Stimulated activated CD8-positive, alpha-beta memory T cell treated with anti-CD3 and anti-CD28 coated beads, Interleukin-4, amount 100 ng/mL, for 1 hour (primary cell): ENCODE results near the gene IL1RAPL2.
"Not testable (repeated sequence)": the region's sequence is repeated elsewhere in the genome, so short reads cannot be mapped to it uniquely, and the experiment has no call there.

Experiments
- DNase-seq, 2 donors: peaks; one replicate each; pipeline ENCODE4 v3.0.0-alpha.2; 2020; ENCODE audit warnings: low read depth in 2 of 2, low spot score in 1 of 2

Gene IL1RAPL2

DNA sequence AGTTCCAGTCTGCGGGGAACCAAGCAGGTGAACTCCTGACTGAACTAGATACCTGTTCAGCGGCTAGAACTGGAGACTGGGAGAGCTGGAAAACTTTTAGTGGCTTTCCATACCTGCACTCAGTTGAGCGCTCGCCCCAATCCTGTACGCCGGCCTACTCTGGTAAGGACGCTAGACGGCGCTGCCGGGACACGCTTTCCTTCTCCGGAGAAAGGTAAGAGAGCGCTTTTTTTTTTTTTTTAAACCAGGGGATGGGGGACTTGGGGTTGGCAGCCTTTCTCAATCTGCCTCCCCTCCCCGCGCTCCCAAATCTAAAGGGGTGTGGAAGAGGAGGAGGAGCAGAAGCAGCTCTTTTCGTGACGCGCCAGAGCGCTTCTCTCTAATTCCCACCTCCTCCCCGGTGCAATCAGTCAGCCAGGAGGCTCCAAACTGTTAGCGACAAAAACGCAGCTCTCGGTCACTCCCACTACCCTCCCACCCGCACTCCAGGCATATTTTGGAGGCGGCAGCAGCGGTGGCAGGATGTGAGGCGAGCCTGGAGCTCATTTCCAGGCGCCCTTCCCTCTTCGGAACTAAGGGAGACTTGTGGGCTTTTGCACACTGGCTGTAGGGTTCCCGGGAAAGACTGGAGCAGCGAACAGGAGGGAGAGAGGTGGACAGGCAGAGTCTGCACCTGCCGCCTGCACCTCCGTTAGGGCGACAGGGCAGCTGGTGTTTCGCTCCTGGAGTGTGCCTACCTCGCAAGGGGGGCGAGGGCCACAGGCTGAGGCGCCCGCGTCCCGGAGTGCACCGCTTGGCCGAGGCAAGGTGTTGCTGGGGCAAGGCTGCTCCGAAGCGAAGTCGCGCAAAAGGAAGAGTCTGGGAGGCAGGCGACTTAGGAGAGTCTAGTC lies at the start of gene IL1RAPL2:
IL1RAPL2 (plus strand) TSS at position 409 of the 890 bp plus-strand sequence.
- DNase-seq, result no peak

DNA sequence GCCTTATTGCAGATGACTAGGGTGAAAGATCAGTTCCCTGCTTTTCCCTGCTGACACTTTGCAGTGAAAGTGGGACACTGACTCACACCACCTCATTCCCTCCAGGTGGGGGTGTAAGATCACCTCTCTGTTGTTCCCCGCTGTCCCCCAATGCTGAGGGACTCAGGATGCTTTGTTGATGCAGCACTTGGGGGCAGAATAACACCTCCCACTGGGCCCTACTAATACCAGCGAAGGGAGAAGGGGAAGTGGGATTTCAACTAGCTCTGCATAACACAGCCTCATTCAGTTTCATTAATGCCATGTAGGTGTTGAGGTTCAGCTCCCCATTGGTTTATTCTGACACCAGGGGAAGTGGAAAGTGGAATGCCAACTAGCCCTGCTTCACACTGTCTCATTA lies 43.6 kb upstream of the IL1RAPL2 start:
- DNase-seq, result no peak

DNA sequence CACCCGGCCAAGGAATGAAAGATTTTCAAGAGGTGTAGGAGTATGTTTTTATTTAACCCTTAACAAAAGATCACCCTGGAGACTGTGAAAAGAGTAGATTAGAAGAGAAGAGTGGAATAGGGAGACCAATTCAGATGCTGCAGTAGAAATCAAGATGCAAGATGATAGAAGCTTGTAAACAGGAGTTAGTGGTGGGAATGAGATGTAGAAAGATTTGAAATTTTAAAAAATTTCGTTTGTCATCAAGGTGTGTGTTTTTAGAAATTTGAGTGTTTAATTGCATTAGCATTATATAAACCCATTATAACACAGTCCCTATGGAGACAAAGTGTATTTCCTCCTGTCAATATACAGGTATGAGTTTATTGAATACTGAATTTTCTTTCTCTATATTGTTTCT lies 42.1 kb upstream of the IL1RAPL2 start:
- DNase-seq, result no peak

DNA sequence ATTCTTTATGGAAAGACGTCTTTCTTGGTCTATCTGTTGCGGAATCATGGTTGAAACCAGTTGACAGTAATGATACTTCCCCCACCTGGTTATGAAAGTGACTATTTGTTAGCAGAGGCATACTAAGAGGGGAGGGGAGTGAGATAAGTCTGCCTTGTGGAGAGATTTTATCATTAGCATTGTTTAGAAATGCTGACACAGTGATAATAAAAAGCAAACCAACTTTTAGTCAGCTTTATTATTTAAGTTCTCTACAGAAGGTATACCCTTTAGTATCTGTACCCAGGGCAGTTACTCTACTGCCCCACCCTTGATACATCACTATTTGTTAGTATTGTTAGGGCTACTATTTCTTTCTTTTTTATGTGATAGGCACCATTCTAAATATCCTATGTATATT lies 26.9 kb upstream of the IL1RAPL2 start:
- DNase-seq, result no peak

DNA sequence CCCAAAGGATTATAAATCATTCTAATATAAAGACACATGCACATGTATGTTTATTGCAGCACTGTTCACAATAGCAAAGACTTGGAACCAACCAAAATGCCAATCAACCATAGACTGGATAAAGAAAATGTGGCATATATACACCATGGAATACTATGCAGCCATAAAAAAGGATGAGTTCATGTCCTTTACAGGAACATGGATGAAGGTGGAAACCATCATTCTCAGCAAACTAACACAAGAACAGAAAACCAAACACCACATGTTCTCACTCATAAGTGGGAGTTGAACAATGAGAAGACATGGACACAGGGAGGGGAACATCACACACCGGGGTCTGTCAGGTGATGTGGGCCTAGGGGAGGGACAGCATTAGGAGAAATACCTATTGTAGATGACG lies 23.6 kb upstream of the IL1RAPL2 start:
- not testable (repeated sequence) for DNase-seq

DNA sequence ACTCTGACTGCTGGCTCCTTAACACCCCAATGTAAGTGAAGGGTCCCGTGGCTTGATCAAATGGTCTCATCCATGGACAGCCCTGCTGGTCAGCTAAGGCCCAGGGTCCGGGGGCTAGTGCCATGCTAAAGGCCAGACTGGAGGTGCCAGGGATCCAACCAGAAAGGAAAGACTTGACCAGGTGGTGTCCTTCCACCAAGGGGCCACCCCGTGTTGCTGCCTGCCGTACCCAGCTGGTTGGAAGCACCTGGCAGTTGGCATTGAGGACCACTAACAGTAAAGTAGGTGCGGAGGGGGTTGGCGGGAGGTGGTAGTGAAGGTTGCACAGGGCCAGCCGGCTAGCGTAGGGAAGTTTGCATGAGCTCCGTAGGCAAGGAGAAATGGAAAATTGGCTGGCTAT lies 1.7 kb upstream of the IL1RAPL2 start:
- DNase-seq, result no peak

DNA sequence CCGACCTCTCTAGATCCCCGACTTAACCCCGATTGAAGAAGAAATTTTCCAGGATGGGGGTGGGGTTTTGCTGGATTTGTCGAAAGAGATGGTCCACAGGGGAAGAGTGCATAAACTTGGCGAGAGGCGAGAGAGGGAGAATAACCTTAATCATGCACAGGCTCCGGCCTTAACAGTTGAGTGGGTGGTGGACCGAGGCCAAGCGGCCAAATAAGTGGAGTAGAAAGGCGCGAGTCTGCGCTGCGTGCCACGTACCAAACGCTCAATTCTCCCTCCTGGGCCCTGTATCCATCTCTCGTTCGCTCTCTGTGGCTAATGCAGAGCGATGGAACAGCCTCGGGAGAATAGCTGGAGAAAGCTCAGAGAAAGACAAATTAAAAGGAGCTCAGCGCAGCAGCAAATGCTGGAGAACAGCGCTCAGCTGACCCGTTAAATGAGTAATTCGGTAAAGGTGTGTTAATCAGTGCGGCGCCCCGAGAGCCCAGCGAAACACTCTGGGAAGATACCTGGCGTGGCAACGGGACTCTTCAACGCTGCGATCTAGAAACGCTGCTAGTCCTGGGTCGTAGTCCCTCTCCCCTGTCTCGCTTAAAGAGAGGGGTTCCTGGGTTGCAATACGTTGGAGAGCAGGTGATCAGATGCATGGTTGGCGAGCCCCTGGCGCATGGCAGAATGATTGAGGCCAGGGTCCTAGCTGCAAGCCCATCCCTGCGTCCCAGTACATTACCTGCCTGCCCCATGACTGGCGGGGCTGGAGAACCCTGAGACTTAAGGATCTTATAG lies 887 bp upstream of the IL1RAPL2 start:
- DNase-seq, result no peak

DNA sequence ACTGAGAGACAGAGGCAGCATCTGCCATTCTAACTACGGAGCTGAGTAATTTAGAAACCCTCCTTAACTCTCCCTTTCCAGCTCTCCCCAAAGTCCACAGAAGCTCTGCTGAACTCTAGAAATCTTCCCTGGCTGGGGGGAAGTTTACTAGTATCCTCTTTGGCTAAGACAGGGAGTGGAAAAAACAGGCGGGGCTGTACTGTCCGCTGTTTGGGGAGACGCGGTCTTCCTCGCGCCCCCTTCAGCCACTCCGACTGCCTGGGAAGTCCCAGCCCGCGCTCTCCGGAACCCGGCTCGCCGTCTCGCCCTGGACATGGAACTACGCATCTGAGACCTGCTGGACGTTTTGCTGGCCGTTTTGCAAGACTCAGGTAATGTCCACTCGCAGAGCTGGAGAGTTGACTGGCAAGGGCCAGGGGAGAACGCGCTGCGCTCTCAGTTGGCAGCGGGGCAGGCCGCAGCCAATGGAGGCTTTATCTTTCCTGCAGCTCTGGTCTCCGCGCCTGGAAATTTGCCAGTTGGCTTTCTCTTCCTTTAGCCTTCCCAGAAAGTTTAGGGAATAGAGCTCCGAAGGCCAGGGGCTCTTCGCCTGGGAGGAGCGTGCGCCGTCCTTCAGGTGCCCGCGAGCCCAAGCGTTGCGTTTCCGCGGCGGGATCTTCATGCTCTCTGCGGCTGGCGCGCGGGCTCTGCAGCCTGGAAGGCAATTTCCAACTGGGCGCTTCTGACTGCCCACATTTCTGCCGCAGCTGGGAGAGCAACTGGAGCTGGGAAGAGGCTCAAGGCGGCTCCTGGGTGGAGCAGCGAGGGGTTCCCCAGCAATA lies 892 bp downstream of the IL1RAPL2 start:
- DNase-seq, result no peak

DNA sequence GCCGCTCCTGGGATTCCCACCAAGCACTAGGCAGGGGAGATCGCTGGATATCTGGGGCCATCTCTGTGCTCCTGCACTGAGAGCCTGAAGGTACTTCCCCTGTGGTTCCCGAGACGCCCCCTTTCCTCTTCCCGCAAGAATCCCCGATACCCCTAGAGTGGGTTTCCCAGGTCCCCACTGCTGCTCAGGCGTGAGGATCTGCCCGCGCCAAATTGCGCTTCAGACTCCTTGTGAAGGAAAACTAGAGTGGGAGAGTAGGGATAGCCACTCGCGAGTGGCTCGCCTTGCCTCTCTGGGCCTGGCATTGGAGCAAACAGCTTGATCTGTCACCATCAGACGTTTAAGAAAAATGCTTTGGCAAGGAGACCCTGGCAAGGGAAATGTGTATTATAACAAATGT lies 1.5 kb downstream of the IL1RAPL2 start:
- DNase-seq, result no peak

DNA sequence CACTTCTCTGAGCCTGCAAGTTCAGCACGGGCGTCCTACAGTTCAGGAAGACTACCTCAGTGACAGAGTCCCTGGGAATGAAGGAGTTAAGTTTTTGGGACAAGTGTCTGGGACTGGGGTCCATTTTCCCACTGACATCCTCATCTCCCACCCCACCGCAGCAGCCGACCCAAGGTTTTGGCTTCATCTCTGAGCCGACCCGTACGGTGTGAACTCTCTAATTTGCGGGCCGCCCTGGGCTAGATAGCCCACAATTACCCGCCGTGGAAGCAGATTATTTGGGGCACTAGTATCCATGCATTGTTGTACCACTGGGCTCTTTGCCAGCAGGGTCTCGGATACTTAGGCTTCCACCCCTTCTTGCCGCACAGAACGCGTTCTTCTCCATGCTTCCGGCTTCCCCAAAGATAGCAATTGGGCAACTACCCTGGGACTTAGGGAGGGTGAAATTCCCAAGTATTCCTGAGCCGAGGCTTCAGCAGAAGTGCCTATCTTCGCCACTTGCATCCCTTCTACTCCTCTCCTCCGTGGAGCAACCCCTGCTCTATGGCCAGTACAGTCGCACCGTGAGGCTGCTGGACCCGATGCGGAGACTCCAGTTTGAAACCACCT lies 2.4 kb downstream of the IL1RAPL2 start:
- DNase-seq, result no peak

DNA sequence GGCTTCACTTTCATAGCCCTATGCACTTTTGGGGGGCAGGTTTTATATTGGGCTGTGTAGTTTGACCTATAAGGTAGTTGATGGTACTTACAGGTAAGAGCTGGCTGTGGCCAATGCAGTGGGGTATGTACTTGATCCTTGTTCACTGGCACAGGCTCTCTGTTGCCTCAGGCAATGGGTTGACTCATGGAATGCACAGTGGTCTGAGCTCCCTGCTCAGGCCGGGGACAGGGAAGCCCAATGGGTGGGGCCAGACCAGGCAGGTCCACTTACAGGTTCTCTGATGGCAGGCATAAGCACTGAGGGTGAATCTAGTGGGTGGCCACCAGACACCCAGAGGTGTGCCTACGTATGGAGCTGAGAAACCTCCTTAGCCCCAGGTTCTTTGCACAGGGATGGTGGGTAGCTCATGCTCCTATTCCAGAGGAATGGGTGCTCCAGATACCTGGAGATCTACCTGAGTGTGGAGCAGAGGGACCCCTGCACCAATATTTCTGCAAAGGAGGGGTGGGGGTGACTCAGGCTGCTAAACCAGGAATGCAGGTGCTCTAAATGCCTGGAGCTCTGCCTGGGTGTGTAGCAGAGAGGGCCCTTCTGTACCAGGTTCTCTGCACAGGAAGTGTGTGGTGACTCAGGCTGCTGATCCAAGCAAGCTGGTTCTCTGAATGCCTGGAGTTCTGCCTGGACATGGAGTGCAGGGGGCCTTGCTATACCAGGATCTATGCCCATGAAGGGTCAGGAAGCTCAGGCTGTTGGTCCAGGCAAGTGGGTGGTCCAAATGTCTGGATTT lies 52.3 kb downstream of the IL1RAPL2 start:
- no peak for DNase-seq

DNA sequence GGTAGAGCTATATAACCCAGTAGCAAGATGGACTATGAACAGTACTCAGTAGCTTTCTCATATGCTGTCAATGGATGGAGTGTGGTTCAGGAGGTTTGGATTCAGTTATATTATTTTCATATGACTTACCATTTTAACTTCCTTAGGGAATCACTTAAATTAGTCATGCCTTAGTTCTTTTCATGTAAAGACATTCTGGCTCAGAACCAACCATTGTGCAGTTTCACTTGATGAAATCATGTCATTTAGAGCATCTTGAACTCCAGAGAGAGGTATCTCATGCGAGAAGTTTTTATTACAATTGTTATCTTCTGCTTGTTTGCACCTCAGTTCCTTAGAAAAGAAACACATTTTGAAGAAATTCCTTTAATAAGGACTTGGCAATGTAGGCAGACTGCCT lies 55.8 kb downstream of the IL1RAPL2 start:
- DNase-seq, result no peak

DNA sequence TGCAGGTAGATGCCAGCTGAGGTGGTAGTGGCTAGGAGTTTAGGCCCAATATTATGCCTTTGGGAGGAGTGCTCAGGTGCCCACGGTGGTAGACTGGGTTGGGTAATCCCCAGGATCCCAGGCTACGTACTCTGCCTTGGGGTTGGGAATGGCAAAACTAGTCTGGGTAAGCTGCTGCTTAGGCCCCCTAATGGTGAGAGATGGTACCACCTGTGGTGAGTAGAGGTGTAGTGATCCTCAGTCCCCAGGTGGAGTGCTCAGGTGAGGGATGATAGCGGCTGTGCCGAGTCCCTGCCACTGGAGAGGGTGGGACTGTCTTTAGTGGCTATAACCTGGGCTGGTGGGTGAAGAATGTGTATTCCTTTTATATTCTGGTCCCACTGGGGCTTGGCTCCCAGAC lies 75.2 kb downstream of the IL1RAPL2 start:
- no peak for DNase-seq

DNA sequence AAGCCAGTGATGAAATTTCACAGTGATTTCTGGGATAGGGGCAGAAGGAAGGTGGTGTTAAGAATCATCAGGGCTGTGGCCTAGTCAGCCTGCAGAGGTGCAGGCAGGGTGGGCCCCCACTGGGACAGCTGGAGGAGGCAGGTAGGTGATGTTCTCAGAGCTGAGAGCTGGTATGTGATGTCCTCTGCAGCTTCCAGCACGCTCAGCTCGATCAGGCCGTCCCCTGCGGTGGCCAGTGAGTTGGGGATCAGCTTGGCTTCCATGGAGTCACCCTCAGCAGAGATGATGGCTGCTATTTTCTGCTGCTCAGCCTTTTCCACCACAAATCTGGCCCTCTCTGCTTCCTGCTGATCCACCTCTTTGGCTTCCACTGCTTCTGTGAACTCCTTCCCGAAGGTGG lies 81.1 kb downstream of the IL1RAPL2 start:
- DNase-seq, result no peak

DNA sequence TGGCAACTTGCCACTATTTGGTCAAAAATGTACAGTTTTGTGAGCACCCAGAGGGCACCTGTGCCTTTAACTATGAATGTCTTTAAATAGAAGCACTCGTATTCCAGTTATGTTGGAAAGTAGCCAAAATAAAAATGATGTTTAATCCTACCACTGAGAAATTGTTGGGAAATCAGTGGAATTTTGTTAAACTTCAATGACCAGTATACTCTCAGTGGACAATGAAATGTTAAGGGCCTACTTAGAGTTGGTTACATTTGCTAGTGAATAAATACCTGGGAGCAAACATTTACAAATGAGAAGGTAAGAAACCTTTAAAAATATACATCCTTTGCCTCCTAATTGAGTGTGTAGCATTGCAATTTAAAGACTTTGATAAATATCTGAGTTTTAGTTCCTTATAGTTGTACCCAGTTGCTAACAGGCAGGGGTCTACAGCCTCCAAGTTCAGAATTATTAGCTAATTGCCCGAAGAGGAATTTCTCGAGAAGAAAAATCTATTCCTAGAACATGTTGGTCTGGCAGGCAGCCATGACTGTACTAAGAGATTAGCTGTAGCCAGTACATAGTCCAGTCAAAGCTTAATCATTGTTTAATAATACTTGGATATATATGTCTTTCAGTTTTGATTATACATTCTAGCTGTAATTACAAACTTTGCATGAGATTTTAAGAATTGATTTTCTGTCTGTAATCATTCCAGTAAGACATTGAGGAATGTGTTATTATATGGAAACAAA lies 93.2 kb downstream of the IL1RAPL2 start:
- DNase-seq, result no peak

DNA sequence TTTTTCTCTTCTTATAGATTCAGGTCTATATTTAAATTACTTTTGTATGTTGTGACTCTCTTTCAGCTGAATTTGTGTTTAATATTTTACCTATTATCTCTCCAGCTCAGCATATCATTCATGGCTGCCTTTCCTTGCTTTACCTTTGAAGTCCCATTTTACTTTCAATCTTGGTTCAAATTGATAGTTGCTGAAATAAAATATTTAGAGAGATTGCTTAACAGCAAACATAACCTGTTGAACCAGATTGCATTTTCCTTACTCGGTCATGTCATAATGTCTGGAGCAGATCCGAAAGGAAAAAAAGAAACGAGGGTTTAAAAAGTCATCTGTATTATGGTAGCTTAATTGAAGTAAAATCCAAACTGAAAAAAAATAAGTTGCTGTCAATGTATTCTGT lies 94.1 kb downstream of the IL1RAPL2 start:
- no peak for DNase-seq

DNA sequence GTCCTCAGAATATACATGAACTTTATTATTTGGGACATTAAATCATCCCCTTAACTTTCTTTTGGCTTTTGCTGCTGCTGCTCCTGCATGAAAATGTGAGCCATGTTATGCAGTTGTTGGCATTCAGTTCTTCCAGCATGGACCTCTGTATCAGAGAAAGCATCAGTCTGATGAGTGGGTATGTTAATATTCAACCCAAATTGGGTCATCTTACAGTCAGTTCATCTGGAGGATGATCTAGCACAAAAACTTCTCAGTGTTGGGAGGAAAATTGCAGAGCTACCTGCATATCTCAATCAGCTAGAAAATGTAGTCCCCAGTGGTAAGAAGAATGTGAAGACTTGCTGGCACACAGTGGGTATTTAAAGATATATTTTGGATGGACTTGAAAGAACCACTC lies 96.7 kb downstream of the IL1RAPL2 start:
- no peak for DNase-seq

DNA sequence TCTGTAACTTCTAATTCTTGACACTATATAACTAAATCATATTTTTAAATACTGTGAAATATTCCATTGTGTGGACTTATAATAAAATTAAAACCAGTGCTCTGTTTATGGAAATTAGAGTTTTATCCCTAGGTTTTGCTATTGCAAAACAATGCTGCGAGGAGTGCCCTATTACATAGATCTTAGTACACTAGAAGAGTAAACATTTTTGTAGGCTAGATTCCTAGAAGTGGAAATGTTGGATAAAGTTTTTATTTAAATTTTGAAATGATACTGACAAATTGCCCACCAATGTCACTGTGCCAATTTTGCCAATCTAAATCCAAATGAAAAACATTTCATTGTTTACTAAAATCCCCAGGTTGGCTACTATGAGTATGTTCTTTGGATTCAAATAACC lies 99.7 kb downstream of the IL1RAPL2 start:
- no peak for DNase-seq

DNA sequence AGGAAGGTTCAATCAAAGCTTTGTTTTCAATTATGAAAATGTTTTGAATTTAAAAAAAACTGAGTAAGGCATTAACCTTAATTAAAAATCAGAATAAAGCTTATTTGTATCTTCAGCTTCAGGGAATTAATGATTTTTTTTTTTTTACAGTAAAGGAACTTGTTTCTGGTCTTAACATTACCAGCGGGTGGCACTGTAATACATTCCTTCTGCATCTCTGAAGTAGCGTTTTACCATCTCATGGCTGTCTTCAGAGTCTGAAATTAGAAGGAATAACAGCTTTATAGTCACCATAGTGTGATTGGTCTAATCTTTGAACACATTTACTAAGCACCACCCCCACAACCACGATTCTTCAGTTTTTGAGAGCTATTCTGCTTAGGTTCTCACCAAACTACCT lies 102.6 kb downstream of the IL1RAPL2 start:
- no peak for DNase-seq

DNA sequence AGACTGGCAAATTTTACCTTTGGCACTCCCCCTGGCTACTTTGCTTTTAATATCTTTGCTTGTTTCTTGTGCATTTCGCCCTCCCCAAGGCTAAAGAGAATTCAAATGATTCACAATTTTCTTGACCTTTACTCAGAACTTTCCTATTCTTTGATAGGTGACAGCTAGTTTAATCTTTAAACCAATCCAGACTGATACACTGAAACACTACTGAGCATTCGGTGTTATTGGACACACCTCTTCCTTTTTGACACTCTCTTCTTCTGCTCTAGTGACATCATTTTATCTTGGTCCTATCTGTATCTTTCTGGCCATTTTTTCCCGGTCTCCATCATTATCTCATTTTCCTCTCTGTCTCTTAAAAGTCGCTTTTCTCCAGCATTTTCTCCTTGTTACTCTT lies 103.1 kb downstream of the IL1RAPL2 start:
- DNase-seq, result no peak
